HFFc6 (cell line): ENCODE data around the gene TBXAS1. TPM values are rescaled to one million over a fixed set of nuclear protein-coding genes. Genes with fewer than 3 reads are reported as not detected.

ENCODE experiments used
- DNase-seq: peaks from one replicate; pipeline ENCODE4 v3.0.0-alpha.2; 2018
- H3K27ac Mint-ChIP-seq: 2 replicates; pipeline ENCODE4 v1.8.0; 2020; ENCODE audit warnings: mild to moderate bottlenecking, mixed read lengths
- H3K27me3 Mint-ChIP-seq: 2 replicates; pipeline ENCODE4 v1.8.0; 2021; ENCODE audit warnings: mild to moderate bottlenecking, moderate library complexity, mixed read lengths; ENCODE audit not compliant: insufficient read depth
- H3K36me3 Mint-ChIP-seq: 2 replicates; pipeline ENCODE4 v1.8.0; 2021; ENCODE audit warnings: low read depth, mixed read lengths
- H3K4me1 Mint-ChIP-seq: 2 replicates; pipeline ENCODE4 v1.8.0; 2020; ENCODE audit warnings: low read depth, mixed read lengths
- H3K4me3 Mint-ChIP-seq: 2 replicates; pipeline ENCODE4 v1.8.0; 2020; ENCODE audit warnings: mild to moderate bottlenecking, moderate library complexity, mixed read lengths
- H3K9me3 Mint-ChIP-seq: 2 replicates; pipeline ENCODE4 v1.8.0; 2020; ENCODE audit warnings: mild to moderate bottlenecking, mixed read lengths
- total RNA-seq, 6 experiments: library from RNA; stranded (reverse); fragmentation: NEBNext Ultra II Directional; extraction: Animal tissue kit (Norgen Biotek cat#: 25700); gene quantifications; 2 replicates in 1 of 6; 3 replicates in 5 of 6; pipeline ENCODE4 v1.2.3, GENCODE V29; 2021
- TF ChIP-seq, protein P1 (sequence below): fragments of 200-600 bp; sonication (generic); IDR thresholded peaks from 2 replicates; pipeline ENCODE4 v1.5.0; 2021; ENCODE audit warnings: antibody characterized with exemption, mild to moderate bottlenecking

The TBXAS1 gene
- total RNA-seq, 6 experiments from 2014 or later = 0.47 to 1.8 (median 1.0) TPM

DNA sequence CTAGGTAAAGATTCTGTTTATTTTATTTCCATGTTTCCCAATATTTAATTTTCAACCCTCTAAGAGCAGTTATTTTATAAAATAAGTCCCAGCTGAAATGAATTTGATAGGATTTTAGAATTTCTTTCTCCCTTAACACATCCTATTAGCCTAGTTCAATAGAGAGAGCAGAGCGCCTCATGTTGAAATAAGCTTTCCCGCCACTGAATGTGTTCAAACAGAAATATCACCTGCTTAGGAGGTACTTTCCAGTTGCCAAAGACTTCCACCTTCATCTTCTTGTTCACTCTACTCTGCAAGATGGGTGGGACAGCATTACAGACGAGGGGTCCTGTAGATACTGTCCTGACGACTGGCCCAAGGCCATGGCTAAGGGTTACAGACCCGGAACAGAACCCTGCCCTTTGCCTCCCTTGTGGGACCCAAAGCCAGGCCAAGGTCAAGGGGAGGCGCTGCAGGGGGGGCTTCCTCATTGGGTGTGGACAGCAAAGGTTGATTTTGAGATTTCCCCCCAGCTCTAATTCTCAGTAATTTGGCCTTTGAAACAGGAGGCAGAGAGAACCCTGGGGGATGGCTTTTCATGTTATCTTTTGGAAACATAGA, 171.7 kb downstream of the TBXAS1 start:
- Mint-ChIP-seq H3K36me3 (no peaks in the 10 kb centered on the region), H3K27me3 (peaks cover 6% of the 10 kb centered on the region), H3K9me3 (no peaks in the 10 kb centered on the region), H3K4me3 (no peak overlapping the region), H3K27ac (no peak overlapping the region), H3K4me1 (0 out of 2 replicates have a peak, but pooled peaks cover 6% of the 10 kb centered on the region)
- TF ChIP-seq, protein P1, sequence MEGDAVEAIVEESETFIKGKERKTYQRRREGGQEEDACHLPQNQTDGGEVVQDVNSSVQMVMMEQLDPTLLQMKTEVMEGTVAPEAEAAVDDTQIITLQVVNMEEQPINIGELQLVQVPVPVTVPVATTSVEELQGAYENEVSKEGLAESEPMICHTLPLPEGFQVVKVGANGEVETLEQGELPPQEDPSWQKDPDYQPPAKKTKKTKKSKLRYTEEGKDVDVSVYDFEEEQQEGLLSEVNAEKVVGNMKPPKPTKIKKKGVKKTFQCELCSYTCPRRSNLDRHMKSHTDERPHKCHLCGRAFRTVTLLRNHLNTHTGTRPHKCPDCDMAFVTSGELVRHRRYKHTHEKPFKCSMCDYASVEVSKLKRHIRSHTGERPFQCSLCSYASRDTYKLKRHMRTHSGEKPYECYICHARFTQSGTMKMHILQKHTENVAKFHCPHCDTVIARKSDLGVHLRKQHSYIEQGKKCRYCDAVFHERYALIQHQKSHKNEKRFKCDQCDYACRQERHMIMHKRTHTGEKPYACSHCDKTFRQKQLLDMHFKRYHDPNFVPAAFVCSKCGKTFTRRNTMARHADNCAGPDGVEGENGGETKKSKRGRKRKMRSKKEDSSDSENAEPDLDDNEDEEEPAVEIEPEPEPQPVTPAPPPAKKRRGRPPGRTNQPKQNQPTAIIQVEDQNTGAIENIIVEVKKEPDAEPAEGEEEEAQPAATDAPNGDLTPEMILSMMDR = no peak
- no peak for DNase-seq

DNA sequence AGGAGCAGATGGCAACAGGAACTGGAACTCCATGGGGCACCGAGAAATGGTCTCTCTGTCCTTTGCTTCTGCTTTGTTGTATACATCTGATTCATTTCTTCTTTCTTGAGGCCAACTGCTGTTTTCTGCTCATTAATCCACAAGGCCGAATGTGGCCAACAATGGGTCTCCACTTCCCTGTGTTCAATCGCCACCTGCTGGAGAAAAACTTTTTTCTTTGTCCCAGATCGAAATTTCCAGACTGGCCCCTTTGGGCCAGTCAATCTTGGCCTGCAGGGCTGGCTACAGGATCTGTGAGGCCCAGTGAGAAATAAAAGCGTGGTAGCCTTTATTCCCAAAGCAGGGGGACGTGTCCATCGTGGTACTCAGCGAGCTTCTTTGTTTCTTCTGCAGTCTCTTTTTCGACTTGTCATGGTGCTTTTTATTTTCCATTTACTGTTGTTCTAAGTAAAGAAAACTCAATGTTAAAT, 174.9 kb downstream of the TBXAS1 start:
- DNase-seq = peak; percentile 64
- H3K36me3 Mint-ChIP-seq = no peaks in the 10 kb centered on the region
- H3K9me3 Mint-ChIP-seq = no peaks in the 10 kb centered on the region
- no peak overlapping the region for H3K27ac Mint-ChIP-seq
- H3K4me1 Mint-ChIP-seq = 0 out of 2 replicates have a peak, but pooled peaks cover 4% of the 10 kb centered on the region
- H3K27me3 Mint-ChIP-seq = peaks cover 11% of the 10 kb centered on the region
- TF ChIP-seq, protein P1 = peak; percentile 92
- H3K4me3 Mint-ChIP-seq = no peak overlapping the region

DNA sequence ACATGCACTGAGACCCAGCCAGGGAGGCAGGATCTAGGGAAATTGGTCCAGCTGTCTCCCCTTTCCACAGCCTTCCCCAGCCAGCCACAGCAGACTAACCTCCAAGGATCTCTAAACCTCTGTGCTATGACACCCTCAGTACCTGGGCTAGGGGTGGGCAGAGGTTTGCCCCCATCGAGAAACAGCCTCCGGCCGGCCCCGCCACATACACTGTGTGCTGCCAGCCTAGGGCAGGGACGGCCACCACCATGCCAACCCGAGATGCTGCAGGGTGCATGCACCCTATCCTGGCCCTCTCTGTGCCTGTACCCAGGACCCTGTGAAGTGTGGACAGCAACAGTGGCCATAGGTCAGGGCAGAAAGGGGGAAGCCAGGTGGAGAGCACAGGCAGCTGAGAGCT, 175.6 kb downstream of the TBXAS1 start:
- TF ChIP-seq, protein P1 = no peak
- no peaks in the 10 kb centered on the region for H3K36me3 Mint-ChIP-seq
- no peaks in the 10 kb centered on the region for H3K9me3 Mint-ChIP-seq
- no peak for DNase-seq
- 0 out of 2 replicates have a peak, but pooled peaks cover 4% of the 10 kb centered on the region for H3K4me1 Mint-ChIP-seq
- H3K27ac Mint-ChIP-seq = no peak overlapping the region
- no peak overlapping the region for H3K4me3 Mint-ChIP-seq
- H3K27me3 Mint-ChIP-seq = peaks cover 8% of the 10 kb centered on the region

DNA sequence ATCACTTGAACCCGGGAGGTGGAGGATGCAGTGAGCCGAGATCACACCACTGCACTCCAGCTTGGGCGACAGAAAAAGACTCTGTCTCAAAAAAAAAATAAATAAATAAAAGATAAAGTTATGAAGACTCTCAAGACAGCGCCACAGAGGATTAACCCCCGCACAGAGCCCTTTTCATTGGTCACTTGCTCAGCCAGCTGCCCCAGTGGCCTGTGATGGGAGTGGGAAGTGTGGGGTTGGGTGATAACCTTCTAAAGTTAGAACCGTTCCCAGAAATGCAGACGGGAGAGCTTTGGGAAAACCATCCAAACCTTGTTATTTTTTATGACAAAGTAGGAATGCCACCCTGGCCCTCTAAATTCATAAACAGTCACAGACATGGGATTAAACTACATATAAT, 176.3 kb downstream of the TBXAS1 start:
- TF ChIP-seq, protein P1 = no peak
- H3K27ac Mint-ChIP-seq = no peak overlapping the region
- H3K36me3 Mint-ChIP-seq = no peaks in the 10 kb centered on the region
- no peaks in the 10 kb centered on the region for H3K9me3 Mint-ChIP-seq
- no peak for DNase-seq
- H3K4me1 Mint-ChIP-seq = 0 out of 2 replicates have a peak, but pooled peaks cover 4% of the 10 kb centered on the region
- peaks cover 10% of the 10 kb centered on the region for H3K27me3 Mint-ChIP-seq
- H3K4me3 Mint-ChIP-seq = no peak overlapping the region

DNA sequence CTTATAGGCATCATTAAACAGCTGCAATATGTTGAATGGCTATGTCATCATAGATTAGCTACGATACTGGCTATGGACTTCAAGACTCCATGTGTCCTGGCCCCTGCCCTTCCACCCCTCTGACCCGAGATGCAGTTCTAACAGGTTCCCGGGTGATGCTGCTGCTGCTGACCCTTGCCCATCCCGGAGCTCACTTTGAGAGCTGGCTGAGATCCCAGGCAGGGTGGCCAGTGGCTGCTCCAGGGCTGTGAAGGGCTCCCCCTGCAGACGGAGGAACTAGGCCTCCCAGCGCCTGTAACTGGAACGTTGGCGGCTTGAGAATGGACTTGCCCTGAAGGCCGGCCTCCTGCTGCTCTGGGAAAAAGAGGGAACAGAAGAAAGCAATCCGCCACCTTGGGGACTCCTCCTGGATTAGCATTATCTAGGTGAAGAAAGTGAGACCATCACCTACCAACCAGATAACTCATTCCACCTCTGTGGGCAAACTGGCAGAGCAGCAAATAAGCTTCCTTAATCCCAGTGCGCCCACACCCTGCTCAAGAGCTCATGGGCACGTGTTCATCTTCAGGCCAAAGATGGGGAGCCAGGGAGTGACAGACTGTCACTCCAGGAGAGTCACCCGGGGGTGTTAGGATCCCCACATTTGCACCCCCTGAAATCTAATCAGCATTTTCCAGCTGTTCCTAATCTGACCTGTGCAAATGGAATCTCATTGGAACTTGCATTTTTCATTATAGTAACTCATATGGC, 176.9 kb downstream of the TBXAS1 start:
- Mint-ChIP-seq H3K4me3 (no peak overlapping the region), H3K27ac (no peak overlapping the region), H3K9me3 (no peaks in the 10 kb centered on the region), H3K36me3 (no peaks in the 10 kb centered on the region), H3K4me1 (0 out of 2 replicates have a peak, but pooled peaks cover 4% of the 10 kb centered on the region), H3K27me3 (peaks cover 15% of the 10 kb centered on the region)
- TF ChIP-seq, protein P1 = peak; percentile 48
- no peak for DNase-seq
